Measurements from ENCODE around the gene PGK1. TPM values are rescaled to one million over a fixed set of nuclear protein-coding genes. Genes with fewer than 3 reads are reported as not detected.

PGK1 gene
- total RNA-seq, 1 donor from 2014 or later, result 606 TPM

DNA sequence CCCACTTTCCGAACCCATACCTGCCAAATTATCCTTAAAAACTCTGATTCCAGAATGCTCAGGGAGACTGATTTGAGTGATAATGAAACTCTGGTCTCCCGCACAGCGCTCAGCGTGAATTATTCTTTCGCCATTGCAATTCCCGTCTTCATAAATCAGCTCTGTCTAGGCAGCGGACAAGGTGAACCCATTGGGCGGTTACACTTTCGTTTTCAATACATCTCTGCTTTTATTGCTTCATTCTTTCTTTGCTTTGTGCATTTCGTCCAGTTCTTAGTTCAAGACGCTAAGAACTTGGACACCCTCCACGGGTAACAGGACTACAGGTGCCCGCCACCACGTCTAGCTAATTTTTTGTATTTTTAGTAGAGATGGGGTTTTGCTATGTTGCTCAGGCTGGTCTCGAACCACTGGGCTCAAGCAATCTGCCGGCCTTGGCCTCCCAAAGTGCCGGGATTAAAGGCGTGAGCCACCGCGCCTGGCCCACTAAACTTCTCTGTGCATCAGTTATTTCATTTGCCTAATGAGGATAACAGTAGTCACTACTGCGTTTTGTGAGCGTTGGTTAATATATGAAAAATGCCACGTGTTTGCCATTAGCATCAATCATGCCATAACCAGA, 936 bp upstream of the PGK1 start:
- Histone ChIP-seq H3K9ac (ENCODE audit: low read length) (peak overlapping the region; percentile 78), H3K9me3 (ENCODE audit: insufficient read depth, low read depth, low read length) (no peaks in the 10 kb centered on the region), H3K27me3 (ENCODE audit: insufficient read depth, low read length) (no peaks in the 10 kb centered on the region), H3K27ac (ENCODE audit: low read depth, low read length) (peak overlapping the region; percentile 83), H2AFZ (ENCODE audit: low read depth, low read length) (peak overlapping the region; percentile 47), H3K4me2 (ENCODE audit: low read length) (peak overlapping the region; percentile 85), H3K79me2 (ENCODE audit: insufficient read depth, low read length) (peaks cover 41% of the 10 kb centered on the region), H3K36me3 (ENCODE audit: insufficient read depth, low read length) (no peaks in the 10 kb centered on the region), H3K4me1 (ENCODE audit: insufficient read depth, low read length) (peaks cover 12% of the 10 kb centered on the region), H3K4me3 (ENCODE audit: insufficient read depth, low read depth, low read length) (peak overlapping the region; percentile 51), H4K20me1 (ENCODE audit: insufficient read depth, low read length) (peaks cover 32% of the 10 kb centered on the region)
- Mint-ChIP-seq H3K27me3 (ENCODE audit: low read depth, unreplicated experiment) (no peaks in the 10 kb centered on the region), H3K4me3 (ENCODE audit: unreplicated experiment) (peak overlapping the region; percentile 97), H3K27ac (ENCODE audit: unreplicated experiment) (peak overlapping the region; percentile 75), H3K9me3 (ENCODE audit: unreplicated experiment) (no peaks in the 10 kb centered on the region), H3K4me1 (ENCODE audit: low read depth, unreplicated experiment) (no peaks in the 10 kb centered on the region), H3K36me3 (ENCODE audit: low read depth, unreplicated experiment) (peaks cover 4% of the 10 kb centered on the region)
- DNase-seq (ENCODE audit: low read depth), result no peak
- peak; percentile 41 for FAIRE-seq
- TF ChIP-seq EZH2 (IDR thresholded peaks at IDR 0.05; ENCODE audit: insufficient read depth, low read length), result no peak
- TF ChIP-seq, protein P1, sequence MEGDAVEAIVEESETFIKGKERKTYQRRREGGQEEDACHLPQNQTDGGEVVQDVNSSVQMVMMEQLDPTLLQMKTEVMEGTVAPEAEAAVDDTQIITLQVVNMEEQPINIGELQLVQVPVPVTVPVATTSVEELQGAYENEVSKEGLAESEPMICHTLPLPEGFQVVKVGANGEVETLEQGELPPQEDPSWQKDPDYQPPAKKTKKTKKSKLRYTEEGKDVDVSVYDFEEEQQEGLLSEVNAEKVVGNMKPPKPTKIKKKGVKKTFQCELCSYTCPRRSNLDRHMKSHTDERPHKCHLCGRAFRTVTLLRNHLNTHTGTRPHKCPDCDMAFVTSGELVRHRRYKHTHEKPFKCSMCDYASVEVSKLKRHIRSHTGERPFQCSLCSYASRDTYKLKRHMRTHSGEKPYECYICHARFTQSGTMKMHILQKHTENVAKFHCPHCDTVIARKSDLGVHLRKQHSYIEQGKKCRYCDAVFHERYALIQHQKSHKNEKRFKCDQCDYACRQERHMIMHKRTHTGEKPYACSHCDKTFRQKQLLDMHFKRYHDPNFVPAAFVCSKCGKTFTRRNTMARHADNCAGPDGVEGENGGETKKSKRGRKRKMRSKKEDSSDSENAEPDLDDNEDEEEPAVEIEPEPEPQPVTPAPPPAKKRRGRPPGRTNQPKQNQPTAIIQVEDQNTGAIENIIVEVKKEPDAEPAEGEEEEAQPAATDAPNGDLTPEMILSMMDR (IDR thresholded peaks at IDR 0.05; ENCODE audit: insufficient read depth, low read depth, low read length), result no peak

DNA sequence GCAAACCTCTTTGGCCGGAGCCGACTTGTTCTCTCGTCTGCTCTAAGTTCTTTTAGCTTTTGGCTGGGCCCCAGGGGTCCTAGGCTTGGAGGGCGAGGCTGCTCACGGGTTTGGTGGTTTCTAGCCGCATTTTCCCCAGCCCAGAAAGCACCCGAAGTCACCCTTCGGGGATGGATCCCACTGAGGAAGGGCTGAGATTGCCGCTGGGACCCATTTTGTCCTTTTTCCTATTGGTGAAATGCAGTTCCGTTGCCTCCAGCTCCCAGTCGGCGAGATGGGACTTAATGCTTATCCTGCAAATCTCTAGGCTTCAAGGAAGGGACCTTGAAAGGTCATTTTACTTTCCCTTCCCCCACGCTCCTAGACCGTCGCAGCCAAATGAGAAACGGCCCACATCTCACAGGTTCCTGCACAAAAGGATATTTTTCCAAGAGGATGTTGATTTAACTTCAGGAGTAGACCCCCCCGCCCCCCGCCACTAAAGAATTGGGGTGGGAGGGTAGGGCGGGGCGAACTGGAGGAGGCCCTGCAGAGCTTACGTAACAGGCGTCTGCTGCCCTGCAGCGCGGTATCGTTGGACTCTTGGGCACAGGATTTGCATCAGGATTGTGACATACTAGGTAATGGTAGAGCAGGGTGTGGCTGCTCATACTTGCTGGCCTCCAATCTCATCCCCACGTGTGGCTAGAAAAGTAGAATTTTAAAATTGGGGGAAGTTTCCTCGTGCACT, 564 bp downstream of the PGK1 start:
- no peaks in the 10 kb centered on the region for H3K36me3 ChIP-seq (ENCODE audit: insufficient read depth, low read length)
- DNase-seq (ENCODE audit: low read depth), result peak; percentile 23
- H3K27ac ChIP-seq (ENCODE audit: low read depth, low read length), result peak overlapping the region; percentile 88
- Mint-ChIP-seq H3K9me3 (ENCODE audit: unreplicated experiment) (no peaks in the 10 kb centered on the region), H3K27me3 (ENCODE audit: low read depth, unreplicated experiment) (no peaks in the 10 kb centered on the region), H3K4me3 (ENCODE audit: unreplicated experiment) (peak overlapping the region; percentile 97), H3K36me3 (ENCODE audit: low read depth, unreplicated experiment) (peaks cover 4% of the 10 kb centered on the region), H3K27ac (ENCODE audit: unreplicated experiment) (peak overlapping the region; percentile 80), H3K4me1 (ENCODE audit: low read depth, unreplicated experiment) (peaks cover 8% of the 10 kb centered on the region)
- peak overlapping the region; percentile 98 for H3K9ac ChIP-seq (ENCODE audit: low read length)
- peaks cover 15% of the 10 kb centered on the region for H3K4me1 ChIP-seq (ENCODE audit: insufficient read depth, low read length)
- peak overlapping the region; percentile 99 for H3K4me3 ChIP-seq (ENCODE audit: insufficient read depth, low read depth, low read length)
- FAIRE-seq, result no peak
- H4K20me1 ChIP-seq (ENCODE audit: insufficient read depth, low read length), result peaks cover 46% of the 10 kb centered on the region
- no peaks in the 10 kb centered on the region for H3K27me3 ChIP-seq (ENCODE audit: insufficient read depth, low read length)
- TF ChIP-seq, protein P1 (IDR thresholded peaks at IDR 0.05; ENCODE audit: insufficient read depth, low read depth, low read length), result no peak
- TF ChIP-seq EZH2 (IDR thresholded peaks at IDR 0.05; ENCODE audit: insufficient read depth, low read length), result no peak
- peak overlapping the region; percentile 66 for H2AFZ ChIP-seq (ENCODE audit: low read depth, low read length)
- peaks cover 56% of the 10 kb centered on the region for H3K79me2 ChIP-seq (ENCODE audit: insufficient read depth, low read length)
- H3K4me2 ChIP-seq (ENCODE audit: low read length), result peak overlapping the region; percentile 87
- H3K9me3 ChIP-seq (ENCODE audit: insufficient read depth, low read depth, low read length), result no peaks in the 10 kb centered on the region
